ENCODE measurements around the gene ANKDD1A.

The ANKDD1A gene

GRCh38 chr15:64934023-64934422, 22.3 kb downstream of the ANKDD1A start:
- TF ChIP-seq CTCF (IDR thresholded peaks at IDR 0.05) = no peak
- no peak for TF ChIP-seq ZFX (IDR thresholded peaks at IDR 0.05; ENCODE audit: borderline replicate concordance)
- H3K27ac ChIP-seq = no peak overlapping the region

DNA sequence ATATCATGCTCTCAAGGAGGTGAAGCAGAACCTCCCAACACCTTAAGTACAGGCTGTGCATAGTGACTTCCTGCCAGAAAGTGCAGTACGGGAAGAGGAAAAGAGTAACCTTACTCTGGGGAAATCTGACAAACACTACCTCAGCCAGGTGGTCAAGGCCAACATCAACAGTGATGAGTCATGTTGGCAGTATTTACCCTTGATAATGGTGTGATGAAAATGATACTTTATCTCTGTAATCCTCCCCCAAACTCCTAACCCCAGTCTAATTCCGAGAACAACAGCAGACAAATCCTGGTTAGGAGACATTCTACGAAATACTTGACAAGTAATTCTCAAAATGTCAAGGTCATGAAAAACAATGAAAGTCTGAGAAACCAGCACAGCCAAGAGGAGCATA, 26.5 kb downstream of the ANKDD1A start:
- TF ChIP-seq CTCF (IDR thresholded peaks at IDR 0.05) (no peak), ZFX (IDR thresholded peaks at IDR 0.05; ENCODE audit: borderline replicate concordance) (no peak)
- H3K27ac ChIP-seq = no peak overlapping the region

DNA sequence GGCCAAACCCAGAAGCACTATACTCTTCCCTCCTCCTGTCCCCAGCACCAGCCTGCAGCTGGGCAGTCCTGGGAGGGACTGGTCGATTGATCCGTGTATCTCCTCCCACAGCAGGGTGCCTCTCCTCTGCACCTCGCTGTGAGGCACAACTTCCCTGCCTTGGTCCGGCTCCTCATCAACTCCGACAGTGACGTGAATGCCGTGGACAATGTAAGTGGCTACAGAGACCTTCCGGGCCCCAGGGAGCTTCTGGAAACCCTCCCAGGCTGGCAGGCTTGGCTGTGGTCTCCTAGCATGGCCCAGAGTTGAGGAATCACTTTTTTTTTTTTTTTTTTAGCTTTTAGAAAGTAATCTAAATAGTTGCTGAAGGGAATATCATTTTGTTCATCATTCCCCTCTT, 30.7 kb downstream of the ANKDD1A start:
- no peak overlapping the region for H3K27ac ChIP-seq
- TF ChIP-seq ZFX (IDR thresholded peaks at IDR 0.05; ENCODE audit: borderline replicate concordance) = no peak
- no peak for TF ChIP-seq CTCF (IDR thresholded peaks at IDR 0.05)

DNA sequence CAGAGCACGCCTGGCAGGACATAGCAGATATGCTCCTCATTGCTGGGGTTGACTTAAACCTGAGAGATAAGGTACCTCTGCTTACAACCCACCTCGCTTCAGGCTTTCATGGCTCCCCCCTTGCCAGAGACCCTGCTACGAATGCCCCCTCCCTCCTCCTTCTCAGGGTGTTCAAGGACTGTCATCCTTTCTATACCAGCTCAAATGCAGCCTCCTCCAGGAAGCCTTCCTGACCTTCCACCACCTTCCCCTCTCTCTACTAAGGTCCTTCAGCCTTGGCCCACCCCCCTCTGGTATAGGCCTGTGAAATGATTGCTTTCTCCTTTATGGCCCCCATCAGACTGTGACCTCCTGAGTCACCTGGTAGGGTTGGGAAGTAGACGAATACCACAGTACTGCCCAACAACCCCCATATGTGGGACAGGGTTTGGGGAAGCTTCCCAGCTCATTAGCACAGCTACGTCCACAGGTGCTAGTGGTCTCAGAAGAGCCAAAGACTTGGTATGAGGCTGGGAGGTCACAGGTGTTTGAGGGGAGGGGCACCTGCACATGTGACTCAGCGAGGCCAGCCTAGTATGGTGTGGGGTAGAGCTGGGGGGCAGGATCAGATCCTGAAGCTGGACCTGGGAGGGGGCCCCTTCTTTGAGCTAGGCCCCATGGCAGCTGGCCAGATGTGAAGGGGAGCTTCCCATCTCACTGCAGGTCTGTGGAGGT, 32.0 kb downstream of the ANKDD1A start:
- TF ChIP-seq ZFX (IDR thresholded peaks at IDR 0.05; ENCODE audit: borderline replicate concordance) = no peak
- TF ChIP-seq CTCF (IDR thresholded peaks at IDR 0.05) = no peak
- no peak overlapping the region for H3K27ac ChIP-seq

DNA sequence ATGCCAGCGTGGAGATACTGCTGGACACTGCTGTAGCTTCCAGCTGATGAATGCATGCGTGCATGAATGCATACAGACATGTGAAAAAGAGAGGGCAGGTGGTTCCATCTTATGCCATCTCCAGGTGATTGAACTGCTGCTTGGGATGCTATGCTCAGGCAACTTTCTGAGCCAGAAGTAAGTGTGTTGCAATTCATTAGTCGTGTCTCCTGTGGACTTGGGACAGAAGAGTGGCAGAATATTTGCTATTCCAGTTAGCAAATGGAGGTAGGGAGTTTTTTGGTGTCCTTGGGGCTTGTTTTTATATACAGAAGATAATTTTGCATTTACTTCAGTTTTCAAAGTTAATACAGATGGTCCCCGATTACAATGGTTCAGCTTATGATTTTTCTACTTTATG, 33.3 kb downstream of the ANKDD1A start:
- no peak overlapping the region for H3K27ac ChIP-seq
- no peak for TF ChIP-seq CTCF (IDR thresholded peaks at IDR 0.05)
- no peak for TF ChIP-seq ZFX (IDR thresholded peaks at IDR 0.05; ENCODE audit: borderline replicate concordance)

GRCh38 chr15:64947211-64947610, 35.5 kb downstream of the ANKDD1A start:
- no peak overlapping the region for H3K27ac ChIP-seq
- TF ChIP-seq CTCF (IDR thresholded peaks at IDR 0.05) (no peak), ZFX (IDR thresholded peaks at IDR 0.05; ENCODE audit: borderline replicate concordance) (no peak)

- no peak for TF ChIP-seq ZFX (IDR thresholded peaks at IDR 0.05; ENCODE audit: borderline replicate concordance)
- no peak for TF ChIP-seq CTCF (IDR thresholded peaks at IDR 0.05)
- no peak overlapping the region for H3K27ac ChIP-seq
Measured at GRCh38 chr15:64948916-64949315, 37.2 kb downstream of the ANKDD1A start.
